ENCODE measurements around the gene RPS28. TPM values are rescaled to one million over a fixed set of nuclear protein-coding genes. Genes with fewer than 3 reads are reported as not detected.

The RPS28 gene
- total RNA-seq, 2 experiments from 2014 or later, result 2,450 to 2,492 TPM

DNA sequence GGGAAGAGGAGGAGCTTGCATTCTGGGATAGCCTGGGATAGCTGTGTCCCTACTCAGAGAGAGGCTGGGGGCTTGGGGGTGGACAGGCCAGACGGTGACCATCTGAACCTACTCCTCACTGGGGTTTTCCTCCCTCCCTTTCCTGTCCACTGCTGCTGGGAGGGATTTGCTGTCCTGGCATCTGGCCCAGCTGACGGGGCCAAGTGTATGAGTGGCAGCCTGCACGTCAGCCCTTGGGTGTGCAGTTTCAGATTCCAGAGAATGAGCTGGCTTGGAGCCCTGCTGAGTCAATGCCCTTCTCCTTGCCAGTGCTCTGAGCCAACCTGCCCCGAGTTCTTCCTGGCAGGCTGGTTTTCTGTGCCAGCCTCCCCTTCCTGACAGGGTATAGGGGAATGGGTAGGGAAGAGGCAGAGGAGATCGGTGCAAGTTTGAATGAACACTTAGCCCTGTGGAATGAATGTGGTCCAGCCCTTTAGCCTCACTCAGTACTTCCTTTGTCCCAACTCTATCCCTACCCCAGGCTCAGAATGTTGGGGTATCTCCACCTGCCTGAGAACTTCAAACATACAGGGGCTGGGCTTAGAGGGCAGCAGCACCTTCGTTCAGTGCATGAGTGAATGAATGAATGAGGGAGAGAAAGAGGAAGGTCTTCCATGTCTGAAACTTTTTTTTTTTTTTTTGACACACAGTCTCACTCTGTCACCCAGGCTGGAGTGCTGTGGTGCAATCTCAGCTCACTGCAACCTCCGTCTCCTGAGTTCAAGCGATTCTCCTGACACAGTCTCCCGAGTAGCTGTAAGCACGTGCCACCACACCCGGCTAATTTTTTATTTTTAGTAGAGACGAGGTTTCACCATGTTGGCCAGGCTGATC lies 40.9 kb downstream of the RPS28 start:
- DNase-seq (peak; percentile 76), ATAC-seq (peak; percentile 53)
- Mint-ChIP-seq H3K36me3 (ENCODE audit: low read depth) (peaks cover 5% of the 10 kb centered on the region), H3K4me3 (peak overlapping the region; percentile 34), H3K9me3 (no peaks in the 10 kb centered on the region), H3K4me1 (ENCODE audit: low read depth) (peaks cover 28% of the 10 kb centered on the region), H3K27me3 (peaks cover 37% of the 10 kb centered on the region), H3K27ac (peak overlapping the region; percentile 63)
- intact Hi-C loops (cut with micrococcal nuclease), result no loop called here
- CTCF ChIA-PET, result interaction anchor here (1.3 to 8.3 kb wide), 3 partner anchors 9 to 28 kb away, joined by 3 to 67 read pairs (median 5); no protein-coding TSS in a partner anchor
- TF ChIP-seq, protein P1, sequence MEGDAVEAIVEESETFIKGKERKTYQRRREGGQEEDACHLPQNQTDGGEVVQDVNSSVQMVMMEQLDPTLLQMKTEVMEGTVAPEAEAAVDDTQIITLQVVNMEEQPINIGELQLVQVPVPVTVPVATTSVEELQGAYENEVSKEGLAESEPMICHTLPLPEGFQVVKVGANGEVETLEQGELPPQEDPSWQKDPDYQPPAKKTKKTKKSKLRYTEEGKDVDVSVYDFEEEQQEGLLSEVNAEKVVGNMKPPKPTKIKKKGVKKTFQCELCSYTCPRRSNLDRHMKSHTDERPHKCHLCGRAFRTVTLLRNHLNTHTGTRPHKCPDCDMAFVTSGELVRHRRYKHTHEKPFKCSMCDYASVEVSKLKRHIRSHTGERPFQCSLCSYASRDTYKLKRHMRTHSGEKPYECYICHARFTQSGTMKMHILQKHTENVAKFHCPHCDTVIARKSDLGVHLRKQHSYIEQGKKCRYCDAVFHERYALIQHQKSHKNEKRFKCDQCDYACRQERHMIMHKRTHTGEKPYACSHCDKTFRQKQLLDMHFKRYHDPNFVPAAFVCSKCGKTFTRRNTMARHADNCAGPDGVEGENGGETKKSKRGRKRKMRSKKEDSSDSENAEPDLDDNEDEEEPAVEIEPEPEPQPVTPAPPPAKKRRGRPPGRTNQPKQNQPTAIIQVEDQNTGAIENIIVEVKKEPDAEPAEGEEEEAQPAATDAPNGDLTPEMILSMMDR (IDR thresholded peaks at IDR 0.05), result no peak
- POLR2A ChIA-PET, result interaction anchor here (0.6 to 1.4 kb wide), 4 partner anchors 28 to 115 kb away, joined by 3 to 4 read pairs (median 4); partner anchors contain the start of gene RAB11B

DNA sequence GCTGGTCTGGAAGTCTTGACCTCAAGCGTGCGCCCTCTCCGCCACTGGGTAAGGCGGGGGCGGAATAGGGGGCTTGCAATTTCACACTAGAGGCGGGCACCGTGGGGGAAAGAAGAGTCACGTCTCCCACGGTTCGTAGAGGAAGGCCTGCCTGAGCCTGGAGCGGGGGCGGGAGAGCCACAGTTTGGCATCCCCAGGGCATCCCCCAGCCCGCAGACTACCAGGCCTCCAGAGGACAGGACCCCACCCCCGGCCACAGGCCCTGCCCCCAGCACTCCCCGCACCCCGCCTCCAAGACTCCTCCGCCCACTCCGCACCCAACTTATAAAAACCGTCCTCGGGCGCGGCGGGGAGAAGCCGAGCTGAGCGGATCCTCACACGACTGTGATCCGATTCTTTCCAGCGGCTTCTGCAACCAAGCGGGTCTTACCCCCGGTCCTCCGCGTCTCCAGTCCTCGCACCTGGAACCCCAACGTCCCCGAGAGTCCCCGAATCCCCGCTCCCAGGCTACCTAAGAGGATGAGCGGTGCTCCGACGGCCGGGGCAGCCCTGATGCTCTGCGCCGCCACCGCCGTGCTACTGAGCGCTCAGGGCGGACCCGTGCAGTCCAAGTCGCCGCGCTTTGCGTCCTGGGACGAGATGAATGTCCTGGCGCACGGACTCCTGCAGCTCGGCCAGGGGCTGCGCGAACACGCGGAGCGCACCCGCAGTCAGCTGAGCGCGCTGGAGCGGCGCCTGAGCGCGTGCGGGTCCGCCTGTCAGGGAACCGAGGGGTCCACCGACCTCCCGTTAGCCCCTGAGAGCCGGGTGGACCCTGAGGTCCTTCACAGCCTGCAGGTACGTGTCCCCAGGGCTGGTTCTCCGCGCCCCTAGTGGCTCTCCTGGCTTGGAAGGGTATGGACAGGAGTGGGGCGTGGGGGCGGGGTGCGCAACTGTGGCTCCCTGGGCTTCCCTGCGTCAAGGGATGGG lies 42.8 kb downstream of the RPS28 start, which contains the start of gene ANGPTL4:
Gene ANGPTL4 (plus strand): TSS at position 353 of the 969 bp plus-strand sequence. CDS start 167 bp downstream, at position 520.
- DNase-seq (peak; percentile 96), ATAC-seq (peak; percentile 92)
- Mint-ChIP-seq H3K4me3 (peak within 1 kb of the TSS; percentile 83), H3K4me1 (ENCODE audit: low read depth) (peaks cover 34% of the 10 kb centered on the region), H3K36me3 (ENCODE audit: low read depth) (peaks cover 12% of the 10 kb centered on the region), H3K27me3 (peaks cover 50% of the 10 kb centered on the region), H3K27ac (peak within 1 kb of the TSS; percentile 76), H3K9me3 (no peaks in the 10 kb centered on the region)
- POLR2A ChIA-PET, result interaction anchor here (1.0 to 1.2 kb wide), 4 partner anchors 9 to 119 kb away, joined by 3 to 4 read pairs (median 4); no protein-coding TSS in a partner anchor
- intact Hi-C loops (cut with micrococcal nuclease), result no loop called here
- CTCF ChIA-PET, result interaction anchor here (1.4 to 8.3 kb wide), 3 partner anchors 11 to 49 kb away, joined by 4 to 67 read pairs (median 5); partner anchors contain the start of gene MARCHF2
- TF ChIP-seq, protein P1 (IDR thresholded peaks at IDR 0.05), result no peak

DNA sequence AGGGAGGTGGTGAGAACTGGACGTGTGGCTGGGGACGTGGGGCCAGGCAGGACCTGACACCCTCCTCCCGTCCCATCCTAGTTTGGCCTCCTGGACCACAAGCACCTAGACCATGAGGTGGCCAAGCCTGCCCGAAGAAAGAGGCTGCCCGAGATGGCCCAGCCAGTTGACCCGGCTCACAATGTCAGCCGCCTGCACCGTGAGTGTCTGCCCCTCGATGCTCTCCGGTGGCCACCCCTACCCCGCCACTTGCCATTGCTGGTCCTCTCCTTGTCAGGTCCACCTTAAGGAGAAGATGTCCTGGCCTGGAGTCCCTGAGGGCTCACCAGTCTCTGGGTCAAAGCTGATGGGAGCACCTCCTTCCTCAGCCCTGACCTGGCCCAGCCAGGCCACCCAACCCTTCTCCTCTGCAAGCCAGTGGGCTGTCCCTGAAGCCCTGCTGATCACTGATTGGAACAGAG lies 44.9 kb downstream of the RPS28 start:
- ATAC-seq (no peak), DNase-seq (no peak)
- H3K9me3 Mint-ChIP-seq, result no peaks in the 10 kb centered on the region
- peaks cover 37% of the 10 kb centered on the region for H3K4me1 Mint-ChIP-seq (ENCODE audit: low read depth)
- TF ChIP-seq, protein P1 (IDR thresholded peaks at IDR 0.05), result no peak
- ChIA-PET POLR2A (interaction anchor here (0.6 kb wide), 1 partner anchor 62 kb away, joined by 3 read pairs; no protein-coding TSS in a partner anchor), CTCF (interaction anchor here (0.7 to 8.3 kb wide), 3 partner anchors 13 to 81 kb away, joined by 3 to 67 read pairs (median 5); partner anchors contain the start of gene MARCHF2)
- no peak overlapping the region for H3K27ac Mint-ChIP-seq
- intact Hi-C loops (cut with micrococcal nuclease), result no loop called here
- H3K4me3 Mint-ChIP-seq, result peak overlapping the region; percentile 26
- H3K36me3 Mint-ChIP-seq (ENCODE audit: low read depth), result peaks cover 12% of the 10 kb centered on the region
- H3K27me3 Mint-ChIP-seq, result peaks cover 50% of the 10 kb centered on the region

DNA sequence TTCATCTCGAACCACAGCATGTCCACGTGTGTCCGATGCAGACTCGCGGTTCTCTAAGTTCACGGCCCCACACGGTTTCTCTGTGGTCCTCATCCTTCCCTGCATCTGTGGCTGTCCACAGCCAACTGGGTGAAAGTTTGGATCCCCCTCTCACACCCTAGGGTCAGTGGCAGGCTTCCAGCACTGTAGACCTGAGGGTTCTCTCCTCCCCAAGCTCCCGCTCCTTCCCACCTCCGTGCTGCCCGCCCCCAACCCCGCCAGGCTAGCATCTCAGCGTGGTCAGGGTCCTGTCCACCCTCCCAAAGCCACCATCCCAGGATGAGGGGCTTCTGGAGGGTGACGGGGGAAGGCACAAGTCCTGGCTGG lies 45.6 kb downstream of the RPS28 start:
- Mint-ChIP-seq H3K9me3 (no peaks in the 10 kb centered on the region), H3K27ac (no peak overlapping the region), H3K4me1 (ENCODE audit: low read depth) (peaks cover 33% of the 10 kb centered on the region), H3K4me3 (peak overlapping the region; percentile 19), H3K36me3 (ENCODE audit: low read depth) (peaks cover 12% of the 10 kb centered on the region), H3K27me3 (peaks cover 46% of the 10 kb centered on the region)
- POLR2A ChIA-PET, result no interaction called here
- CTCF ChIA-PET, result interaction anchor here (0.7 to 8.3 kb wide), 2 partner anchors 14 to 80 kb away, joined by 3 to 67 read pairs; no protein-coding TSS in a partner anchor
- no peak for DNase-seq
- no peak for ATAC-seq
- TF ChIP-seq, protein P1 (IDR thresholded peaks at IDR 0.05), result no peak
- intact Hi-C loops (cut with micrococcal nuclease), result no loop called here
